Measurements from ENCODE around the gene SZRD1.

- TF ChIP-seq CTCF (IDR thresholded peaks at IDR 0.05; ENCODE audit: low read depth, low read length, poor library complexity, severe bottlenecking) (no peak), EZH2phosphoT487 (IDR thresholded peaks at IDR 0.05; ENCODE audit: borderline replicate concordance, low read length) (no peak)
Observed at GRCh38 chr1:16398371-16398953, 31.4 kb downstream of the SZRD1 start.
